ENCODE data around the gene ZBTB4. TPM values are rescaled to one million over a fixed set of nuclear protein-coding genes. Genes with fewer than 3 reads are reported as not detected.

Gene ZBTB4
- total and polyA plus RNA-seq, 7 experiments from 2014 or later = 15.3 to 89.2 (median 49.8) TPM

GRCh38 chr17:7444682-7445618 is 34.5 kb downstream of the ZBTB4 start, which contains the start of gene CHRNB1:
TSS of gene CHRNB1 (plus strand) at chr17:7445061. CDS start at chr17:7445128, 67 bp downstream.
- Histone ChIP-seq H3K27ac (ENCODE audit: low read depth, low read length) (no peak within 1 kb of the TSS), H3K4me3 (ENCODE audit: low read length) (peak within 1 kb of the TSS; percentile 30), H3K27me3 (ENCODE audit: control insufficient read depth in 2 of 2, insufficient read depth in 2 of 2, low read length in 2 of 2) (peaks cover 9 to 34% of the 10 kb centered on the region in 2 donors), H3K9me3 (ENCODE audit: control insufficient read depth in 2 of 3, low read length in 3 of 3) (no peaks in the 10 kb centered on the region), H3K4me1 (ENCODE audit: control insufficient read depth in 2 of 2, insufficient read depth in 2 of 2, low read length in 2 of 2) (peaks cover 4 to 28% of the 10 kb centered on the region in 2 donors), H3K36me3 (ENCODE audit: control insufficient read depth in 2 of 3, insufficient read depth in 3 of 3, low read length in 3 of 3) (no peaks in the 10 kb centered on the region)
- Mint-ChIP-seq H3K4me1 (peaks cover 23 to 39% (median 32%) of the 10 kb centered on the region in 7 donors), H3K36me3 (peaks cover 0 to 41% (median 6%) of the 10 kb centered on the region in 5 donors), H3K9me3 (peaks cover 0 to 5% (median 0%) of the 10 kb centered on the region in 11 donors), H3K27ac (peak within 1 kb of the TSS in 5 of 9 donors; percentile 26 to 90 (median 39)), H3K27me3 (peaks cover 44 to 68% (median 58%) of the 10 kb centered on the region in 5 donors), H3K4me3 (peak within 1 kb of the TSS; percentile 75 to 89 (median 84))
- CTCF ChIA-PET = interaction anchor here (0.8 to 1.5 kb wide), 4 partner anchors 8 to 116 kb away, joined by 3 to 5 read pairs (median 4); no protein-coding TSS in a partner anchor
- POLR2A ChIA-PET = interaction anchor here (0.6 to 7.5 kb wide), 8 partner anchors 8 to 113 kb away, joined by 3 to 79 read pairs (median 11); partner anchors contain the start of genes POLR2A, TMEM102 and ZBTB4
- ATAC-seq (peak; percentile 74), DNase-seq (peak in 2 of 9 donors; percentile 23 to 49)
- intact Hi-C loops (cut with micrococcal nuclease) = loop anchor here in 1 of 2 donors (1.0 kb wide), 1 partner anchor 10 kb away; no protein-coding TSS in a partner anchor

GRCh38 chr17:7443499-7444485 is 35.6 kb downstream of the ZBTB4 start:
- DNase-seq (no peak), ATAC-seq (no peak)
- ChIA-PET POLR2A (interaction anchor here (0.7 to 7.5 kb wide), 5 partner anchors 7 to 41 kb away, joined by 3 to 79 read pairs (median 35); partner anchors contain the start of genes POLR2A, TMEM102 and ZBTB4), CTCF (interaction anchor here (0.5 to 1.4 kb wide), 4 partner anchors 75 to 172 kb away, joined by 3 to 5 read pairs (median 4); no protein-coding TSS in a partner anchor)
- H3K27me3 ChIP-seq (ENCODE audit: control insufficient read depth in 2 of 2, insufficient read depth in 2 of 2, low read length in 2 of 2) = peaks cover 13 to 34% of the 10 kb centered on the region in 2 donors
- Mint-ChIP-seq H3K9me3 (peaks cover 0 to 7% (median 0%) of the 10 kb centered on the region in 11 donors), H3K27me3 (peaks cover 49 to 72% (median 64%) of the 10 kb centered on the region in 5 donors), H3K4me3 (peak overlapping the region in 4 of 10 donors; percentile 16 to 89 (median 48)), H3K27ac (no peak overlapping the region), H3K4me1 (peaks cover 27 to 47% (median 38%) of the 10 kb centered on the region in 7 donors), H3K36me3 (peaks cover 0 to 41% (median 5%) of the 10 kb centered on the region in 5 donors)
- no peaks in the 10 kb centered on the region for H3K9me3 ChIP-seq (ENCODE audit: control insufficient read depth in 2 of 3, low read length in 3 of 3)
- no peaks in the 10 kb centered on the region for H3K36me3 ChIP-seq (ENCODE audit: control insufficient read depth in 2 of 3, insufficient read depth in 3 of 3, low read length in 3 of 3)
- intact Hi-C loops (cut with micrococcal nuclease) = no loop called here
- H3K27ac ChIP-seq (ENCODE audit: low read depth, low read length) = no peak overlapping the region
- H3K4me3 ChIP-seq (ENCODE audit: low read length) = no peak overlapping the region
- H3K4me1 ChIP-seq (ENCODE audit: control insufficient read depth in 2 of 2, insufficient read depth in 2 of 2, low read length in 2 of 2) = peaks cover 4 to 37% of the 10 kb centered on the region in 2 donors

- intact Hi-C loops (cut with micrococcal nuclease) = no loop called here
- no peak overlapping the region for H3K27ac Mint-ChIP-seq
- Histone ChIP-seq H3K27me3 (ENCODE audit: control insufficient read depth in 2 of 2, insufficient read depth in 2 of 2, low read length in 2 of 2) (peaks cover 17 to 34% of the 10 kb centered on the region in 2 donors), H3K4me1 (ENCODE audit: control insufficient read depth in 2 of 2, insufficient read depth in 2 of 2, low read length in 2 of 2) (peaks cover 13 to 52% of the 10 kb centered on the region in 2 donors), H3K27ac (ENCODE audit: low read depth, low read length) (no peak overlapping the region), H3K9me3 (ENCODE audit: control insufficient read depth in 2 of 3, low read length in 3 of 3) (no peaks in the 10 kb centered on the region), H3K4me3 (ENCODE audit: low read length) (no peak overlapping the region), H3K36me3 (ENCODE audit: control insufficient read depth in 2 of 3, insufficient read depth in 3 of 3, low read length in 3 of 3) (no peaks in the 10 kb centered on the region)
- ChIA-PET POLR2A (interaction anchor here (0.9 to 7.5 kb wide), 6 partner anchors 12 to 43 kb away, joined by 3 to 79 read pairs (median 12); partner anchors contain the start of genes POLR2A and ZBTB4), CTCF (interaction anchor here (0.6 to 1.8 kb wide), 4 partner anchors 86 to 141 kb away, joined by 3 to 5 read pairs (median 4); partner anchors contain the start of genes MPDU1 and SENP3)
- peaks cover 0 to 38% (median 0%) of the 10 kb centered on the region in 5 donors for H3K36me3 Mint-ChIP-seq
- peaks cover 0 to 6% (median 0%) of the 10 kb centered on the region in 11 donors for H3K9me3 Mint-ChIP-seq
- no peak for DNase-seq
- H3K4me1 Mint-ChIP-seq = peaks cover 36 to 55% (median 46%) of the 10 kb centered on the region in 7 donors
- ATAC-seq = no peak
- H3K4me3 Mint-ChIP-seq = peak overlapping the region in 3 of 10 donors; percentile 14 to 34 (median 29)
- H3K27me3 Mint-ChIP-seq = peaks cover 49 to 67% (median 63%) of the 10 kb centered on the region in 5 donors
These were observed 37.3 kb downstream of the ZBTB4 start for GRCh38 chr17:7442142-7442541.

- Histone ChIP-seq H3K27me3 (ENCODE audit: control insufficient read depth in 2 of 2, insufficient read depth in 2 of 2, low read length in 2 of 2) (peaks cover 17 to 34% of the 10 kb centered on the region in 2 donors), H3K27ac (ENCODE audit: low read depth, low read length) (no peak overlapping the region), H3K9me3 (ENCODE audit: control insufficient read depth in 2 of 3, low read length in 3 of 3) (no peaks in the 10 kb centered on the region), H3K4me3 (ENCODE audit: low read length) (no peak overlapping the region), H3K4me1 (ENCODE audit: control insufficient read depth in 2 of 2, insufficient read depth in 2 of 2, low read length in 2 of 2) (peaks cover 16 to 57% of the 10 kb centered on the region in 2 donors), H3K36me3 (ENCODE audit: control insufficient read depth in 2 of 3, insufficient read depth in 3 of 3, low read length in 3 of 3) (no peaks in the 10 kb centered on the region)
- DNase-seq (no peak), ATAC-seq (no peak)
- Mint-ChIP-seq H3K36me3 (peaks cover 0 to 34% (median 0%) of the 10 kb centered on the region in 5 donors), H3K4me1 (peaks cover 33 to 59% (median 45%) of the 10 kb centered on the region in 7 donors), H3K27me3 (peaks cover 46 to 63% (median 58%) of the 10 kb centered on the region in 5 donors), H3K27ac (no peak overlapping the region), H3K9me3 (peaks cover 0 to 6% (median 0%) of the 10 kb centered on the region in 11 donors), H3K4me3 (peak overlapping the region in 2 of 10 donors; percentile 7 to 45)
- POLR2A ChIA-PET = interaction anchor here (0.6 to 7.5 kb wide), 8 partner anchors 10 to 245 kb away, joined by 3 to 79 read pairs (median 4); partner anchors contain the start of genes POLR2A and ZBTB4
- CTCF ChIA-PET = interaction anchor here (0.6 to 1.8 kb wide), 8 partner anchors 13 to 120 kb away, joined by 3 to 5 read pairs (median 3); partner anchors contain the start of genes SENP3 and ZBTB4
- intact Hi-C loops (cut with micrococcal nuclease) = no loop called here
These were observed 38.2 kb downstream of the ZBTB4 start for GRCh38 chr17:7441266-7441665.

- H3K9me3 ChIP-seq (ENCODE audit: control insufficient read depth in 2 of 3, low read length in 3 of 3) = no peaks in the 10 kb centered on the region
- Mint-ChIP-seq H3K9me3 (peaks cover 0 to 2% (median 0%) of the 10 kb centered on the region in 11 donors), H3K4me1 (peaks cover 30 to 59% (median 45%) of the 10 kb centered on the region in 7 donors), H3K36me3 (peaks cover 0 to 32% (median 0%) of the 10 kb centered on the region in 5 donors), H3K4me3 (peak overlapping the region in 7 of 10 donors; percentile 67 to 94 (median 83)), H3K27me3 (peaks cover 44 to 59% (median 55%) of the 10 kb centered on the region in 5 donors), H3K27ac (peak overlapping the region in 2 of 9 donors; percentile 46)
- peaks cover 13 to 33% of the 10 kb centered on the region in 2 donors for H3K27me3 ChIP-seq (ENCODE audit: control insufficient read depth in 2 of 2, insufficient read depth in 2 of 2, low read length in 2 of 2)
- peaks cover 20 to 56% of the 10 kb centered on the region in 2 donors for H3K4me1 ChIP-seq (ENCODE audit: control insufficient read depth in 2 of 2, insufficient read depth in 2 of 2, low read length in 2 of 2)
- no peak overlapping the region for H3K27ac ChIP-seq (ENCODE audit: low read depth, low read length)
- ATAC-seq = no peak
- no peak overlapping the region for H3K4me3 ChIP-seq (ENCODE audit: low read length)
- POLR2A ChIA-PET = interaction anchor here (0.6 to 7.5 kb wide), 9 partner anchors 10 to 245 kb away, joined by 3 to 79 read pairs (median 3); partner anchors contain the start of genes POLR2A and ZBTB4
- CTCF ChIA-PET = interaction anchor here (0.7 to 1.8 kb wide), 6 partner anchors 13 to 120 kb away, joined by 3 to 5 read pairs (median 3); partner anchors contain the start of gene ZBTB4
- intact Hi-C loops (cut with micrococcal nuclease) = no loop called here
- DNase-seq = peak in 1 of 9 donors; percentile 42
- no peaks in the 10 kb centered on the region for H3K36me3 ChIP-seq (ENCODE audit: control insufficient read depth in 2 of 3, insufficient read depth in 3 of 3, low read length in 3 of 3)
These were observed 38.6 kb downstream of the ZBTB4 start for GRCh38 chr17:7440834-7441195.
